ENCODE measurements around the gene KDM2A.
"Not testable (repeated sequence)": the region's sequence is repeated elsewhere in the genome, so short reads cannot be mapped to it uniquely, and the experiment has no call there.

The KDM2A gene

GRCh38 chr11:67126986-67127385, 7.9 kb downstream of the KDM2A start:
- Histone ChIP-seq H3K27me3 (replicated peaks) (no peaks in the 10 kb centered on the region), H3K27ac (no peak overlapping the region), H3K36me3 (replicated peaks) (peaks cover 13% of the 10 kb centered on the region), H3K4me3 (ENCODE audit: low read depth, low read length) (no peak overlapping the region)
- in situ Hi-C loops (cut with HindIII; ENCODE audit: low pct_ligation_motif_present, low sequenced_read_pairs) = no loop called here
- TF ChIP-seq, protein P1, sequence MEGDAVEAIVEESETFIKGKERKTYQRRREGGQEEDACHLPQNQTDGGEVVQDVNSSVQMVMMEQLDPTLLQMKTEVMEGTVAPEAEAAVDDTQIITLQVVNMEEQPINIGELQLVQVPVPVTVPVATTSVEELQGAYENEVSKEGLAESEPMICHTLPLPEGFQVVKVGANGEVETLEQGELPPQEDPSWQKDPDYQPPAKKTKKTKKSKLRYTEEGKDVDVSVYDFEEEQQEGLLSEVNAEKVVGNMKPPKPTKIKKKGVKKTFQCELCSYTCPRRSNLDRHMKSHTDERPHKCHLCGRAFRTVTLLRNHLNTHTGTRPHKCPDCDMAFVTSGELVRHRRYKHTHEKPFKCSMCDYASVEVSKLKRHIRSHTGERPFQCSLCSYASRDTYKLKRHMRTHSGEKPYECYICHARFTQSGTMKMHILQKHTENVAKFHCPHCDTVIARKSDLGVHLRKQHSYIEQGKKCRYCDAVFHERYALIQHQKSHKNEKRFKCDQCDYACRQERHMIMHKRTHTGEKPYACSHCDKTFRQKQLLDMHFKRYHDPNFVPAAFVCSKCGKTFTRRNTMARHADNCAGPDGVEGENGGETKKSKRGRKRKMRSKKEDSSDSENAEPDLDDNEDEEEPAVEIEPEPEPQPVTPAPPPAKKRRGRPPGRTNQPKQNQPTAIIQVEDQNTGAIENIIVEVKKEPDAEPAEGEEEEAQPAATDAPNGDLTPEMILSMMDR (IDR thresholded peaks at IDR 0.05; ENCODE audit: low read depth, low read length, missing control alignments) = no peak
- DNase-seq = no peak

DNA sequence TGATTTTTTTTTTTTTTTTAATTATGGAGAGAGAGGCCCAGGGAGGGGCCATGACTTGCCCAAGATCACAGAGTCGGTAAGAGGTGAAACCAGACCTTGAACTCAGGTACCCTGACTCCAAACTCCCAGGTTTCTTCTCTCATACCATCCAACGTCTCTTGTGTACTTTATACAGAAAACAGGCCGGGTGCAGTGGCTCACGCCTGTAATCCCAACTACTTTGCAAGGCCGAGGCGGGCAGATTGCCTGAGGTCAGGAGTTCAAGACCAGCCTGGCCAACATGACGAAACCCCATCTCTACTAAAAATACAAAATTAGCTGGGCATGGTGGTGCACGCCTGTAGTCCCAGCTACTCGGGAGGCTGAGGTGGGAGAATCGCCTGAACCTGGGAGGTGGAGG, 11.8 kb downstream of the KDM2A start:
- DNase-seq; H3K4me3 ChIP-seq (ENCODE audit: low read depth, low read length); H3K27me3 ChIP-seq (replicated peaks); in situ Hi-C loops (cut with HindIII; ENCODE audit: low pct_ligation_motif_present, low sequenced_read_pairs); H3K27ac ChIP-seq: not testable (repeated sequence)
- peaks cover 32% of the 10 kb centered on the region for H3K36me3 ChIP-seq (replicated peaks)

DNA sequence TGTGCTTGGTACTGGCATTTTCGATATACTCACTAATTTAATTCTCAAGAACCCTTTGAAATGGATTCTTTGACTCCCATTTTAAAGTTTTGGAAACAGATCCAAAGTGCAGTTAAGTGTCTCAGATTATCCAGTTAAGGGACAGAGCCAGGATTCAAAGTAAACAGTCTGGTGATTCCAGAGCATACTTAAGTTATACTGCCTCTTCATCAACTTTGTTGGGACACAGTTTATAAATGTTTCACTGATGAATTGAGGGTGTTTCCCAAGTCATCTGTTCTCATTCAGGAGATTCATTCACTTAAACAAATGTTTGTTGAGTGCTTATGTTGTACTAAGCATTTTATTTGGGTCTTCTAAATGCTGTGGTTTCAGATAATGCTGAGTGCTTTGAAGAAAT, 17.1 kb downstream of the KDM2A start:
- TF ChIP-seq, protein P1 (IDR thresholded peaks at IDR 0.05; ENCODE audit: low read depth, low read length, missing control alignments) = no peak
- no peaks in the 10 kb centered on the region for H3K27me3 ChIP-seq (replicated peaks)
- in situ Hi-C loops (cut with HindIII; ENCODE audit: low pct_ligation_motif_present, low sequenced_read_pairs) = no loop called here
- H3K36me3 ChIP-seq (replicated peaks) = peaks cover 33% of the 10 kb centered on the region
- H3K27ac ChIP-seq = no peak overlapping the region
- no peak overlapping the region for H3K4me3 ChIP-seq (ENCODE audit: low read depth, low read length)
- DNase-seq = no peak

- H3K36me3 ChIP-seq (replicated peaks) = peaks cover 28% of the 10 kb centered on the region
- in situ Hi-C loops (cut with HindIII; ENCODE audit: low pct_ligation_motif_present, low sequenced_read_pairs) = no loop called here
- DNase-seq = no peak
- TF ChIP-seq, protein P1 (IDR thresholded peaks at IDR 0.05; ENCODE audit: low read depth, low read length, missing control alignments) = no peak
- no peaks in the 10 kb centered on the region for H3K27me3 ChIP-seq (replicated peaks)
- H3K27ac ChIP-seq = no peak overlapping the region
- H3K4me3 ChIP-seq (ENCODE audit: low read depth, low read length) = no peak overlapping the region
These were observed 19.9 kb downstream of the KDM2A start for GRCh38 chr11:67138922-67139321.

DNA sequence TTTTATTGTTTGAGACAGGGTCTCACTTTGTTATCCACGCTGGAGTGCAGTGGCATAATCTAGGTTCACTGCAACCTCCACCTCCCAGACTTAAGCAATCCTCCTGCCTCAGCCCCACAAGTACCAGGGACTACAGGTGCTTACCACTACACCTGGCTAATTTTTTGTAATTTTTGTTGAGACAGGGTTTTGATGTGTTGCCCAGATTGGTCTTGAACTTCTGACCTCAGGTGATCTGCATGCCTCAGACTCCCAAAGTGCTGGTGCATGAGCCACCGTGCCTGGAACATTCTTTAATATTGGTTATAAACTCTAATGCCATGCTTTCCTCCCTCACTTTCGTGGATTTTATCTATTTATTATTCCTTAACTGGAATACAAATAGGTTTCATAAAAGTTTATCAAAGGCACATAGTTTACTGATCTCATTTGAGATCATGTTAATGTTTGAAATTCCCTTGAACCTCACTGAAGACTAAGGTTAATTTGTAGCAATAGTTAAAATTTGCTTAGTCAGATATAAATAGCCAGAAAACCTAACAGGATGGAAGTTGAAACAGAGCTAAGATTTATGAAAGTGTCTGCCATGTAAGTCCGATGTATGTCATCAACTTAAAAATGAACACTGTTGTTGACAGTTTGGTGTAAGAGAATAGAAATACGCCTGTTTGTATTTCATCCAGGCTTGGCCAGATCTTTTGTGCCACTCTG, 27.6 kb downstream of the KDM2A start:
- H3K36me3 ChIP-seq (replicated peaks) = peaks cover 9% of the 10 kb centered on the region

GRCh38 chr11:67153971-67154370, 34.9 kb downstream of the KDM2A start:
- H3K4me3 ChIP-seq (ENCODE audit: low read depth, low read length) = no peak overlapping the region
- DNase-seq = no peak
- TF ChIP-seq, protein P1 (IDR thresholded peaks at IDR 0.05; ENCODE audit: low read depth, low read length, missing control alignments) = no peak
- in situ Hi-C loops (cut with HindIII; ENCODE audit: low pct_ligation_motif_present, low sequenced_read_pairs) = no loop called here
- no peak overlapping the region for H3K27ac ChIP-seq
- peaks cover 7% of the 10 kb centered on the region for H3K36me3 ChIP-seq (replicated peaks)
- no peaks in the 10 kb centered on the region for H3K27me3 ChIP-seq (replicated peaks)

More for the DNA sequence above, 27.6 kb downstream of the KDM2A start:
- in situ Hi-C loops (cut with HindIII; ENCODE audit: low pct_ligation_motif_present, low sequenced_read_pairs) = no loop called here
- DNase-seq = no peak
- TF ChIP-seq, protein P1 (IDR thresholded peaks at IDR 0.05; ENCODE audit: low read depth, low read length, missing control alignments) = no peak
- no peaks in the 10 kb centered on the region for H3K27me3 ChIP-seq (replicated peaks)
- no peak overlapping the region for H3K4me3 ChIP-seq (ENCODE audit: low read depth, low read length)
- no peak overlapping the region for H3K27ac ChIP-seq
